NCI-H748 (cell line): ENCODE results near the gene CTDSPL.

Source experiments
- DNase-seq: peaks from one replicate; lab custom pipeline; 2025; ENCODE audit not compliant: unreplicated experiment; lab: John Stamatoyannopoulos, UW

Gene CTDSPL

GRCh38 chr3:37940242-37940908 lies 78.7 kb downstream of the CTDSPL start:
- no peak for DNase-seq

GRCh38 chr3:37941608-37942508 lies 80.2 kb downstream of the CTDSPL start:
- DNase-seq: no peak

DNA sequence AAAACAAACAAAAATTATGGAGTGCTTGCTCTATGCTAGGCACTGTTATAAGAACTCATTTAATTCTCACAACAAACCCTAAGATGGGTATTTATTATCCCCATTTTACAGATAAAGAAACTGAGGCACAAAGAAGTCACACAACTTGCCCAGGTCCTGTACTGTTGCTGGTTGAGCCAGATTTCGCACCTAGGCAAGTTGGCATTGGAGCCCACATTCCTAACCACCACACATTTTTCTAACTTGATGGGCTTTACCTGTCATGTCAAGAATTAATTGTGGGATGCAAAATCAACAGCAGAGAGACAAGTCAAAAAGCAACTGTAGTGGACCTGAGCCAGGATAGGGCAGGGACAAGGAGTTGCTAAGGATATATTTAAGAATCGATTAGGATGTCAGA lies 81.0 kb downstream of the CTDSPL start:
- no peak for DNase-seq

- no peak for DNase-seq
Measured at GRCh38 chr3:37943126-37943525, 81.4 kb downstream of the CTDSPL start.

- no peak for DNase-seq
Measured at GRCh38 chr3:37943631-37944314, 82.1 kb downstream of the CTDSPL start.

- DNase-seq: no peak
Measured at GRCh38 chr3:37944391-37944842, 82.7 kb downstream of the CTDSPL start.

GRCh38 chr3:37945156-37945806 lies 83.6 kb downstream of the CTDSPL start:
- DNase-seq: no peak

GRCh38 chr3:37945807-37946530 lies 84.3 kb downstream of the CTDSPL start:
- DNase-seq: no peak

- DNase-seq: no peak
Measured at GRCh38 chr3:37946531-37946889, 84.8 kb downstream of the CTDSPL start.

DNA sequence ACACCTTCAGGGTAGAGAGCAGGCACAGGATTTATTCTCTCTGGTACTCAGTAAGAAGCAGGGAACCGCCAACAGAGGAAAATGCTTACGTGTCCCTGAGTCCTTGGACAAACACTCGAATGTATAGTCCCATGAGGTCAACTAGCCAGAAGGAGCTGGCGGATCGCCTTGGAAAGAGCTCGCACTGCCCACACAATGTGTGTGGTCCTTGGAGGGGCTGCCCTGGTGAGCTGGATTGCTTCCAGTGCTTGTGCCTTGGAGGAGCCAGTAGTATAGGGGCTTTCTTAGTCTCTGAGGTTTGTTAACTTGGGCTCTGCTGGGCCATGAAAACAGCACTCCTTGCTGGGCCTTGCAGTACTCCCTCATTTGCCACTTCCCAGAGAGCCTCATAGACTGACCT lies 88.2 kb downstream of the CTDSPL start:
- DNase-seq: no peak

- DNase-seq: no peak
Measured at GRCh38 chr3:37952564-37952963, 90.9 kb downstream of the CTDSPL start.

- DNase-seq: no peak
Measured at GRCh38 chr3:37953226-37953625, 91.5 kb downstream of the CTDSPL start.

- no peak for DNase-seq
Measured at GRCh38 chr3:37953707-37954394, 92.2 kb downstream of the CTDSPL start.

- no peak for DNase-seq
Measured at GRCh38 chr3:37954881-37955280, 93.2 kb downstream of the CTDSPL start.

DNA sequence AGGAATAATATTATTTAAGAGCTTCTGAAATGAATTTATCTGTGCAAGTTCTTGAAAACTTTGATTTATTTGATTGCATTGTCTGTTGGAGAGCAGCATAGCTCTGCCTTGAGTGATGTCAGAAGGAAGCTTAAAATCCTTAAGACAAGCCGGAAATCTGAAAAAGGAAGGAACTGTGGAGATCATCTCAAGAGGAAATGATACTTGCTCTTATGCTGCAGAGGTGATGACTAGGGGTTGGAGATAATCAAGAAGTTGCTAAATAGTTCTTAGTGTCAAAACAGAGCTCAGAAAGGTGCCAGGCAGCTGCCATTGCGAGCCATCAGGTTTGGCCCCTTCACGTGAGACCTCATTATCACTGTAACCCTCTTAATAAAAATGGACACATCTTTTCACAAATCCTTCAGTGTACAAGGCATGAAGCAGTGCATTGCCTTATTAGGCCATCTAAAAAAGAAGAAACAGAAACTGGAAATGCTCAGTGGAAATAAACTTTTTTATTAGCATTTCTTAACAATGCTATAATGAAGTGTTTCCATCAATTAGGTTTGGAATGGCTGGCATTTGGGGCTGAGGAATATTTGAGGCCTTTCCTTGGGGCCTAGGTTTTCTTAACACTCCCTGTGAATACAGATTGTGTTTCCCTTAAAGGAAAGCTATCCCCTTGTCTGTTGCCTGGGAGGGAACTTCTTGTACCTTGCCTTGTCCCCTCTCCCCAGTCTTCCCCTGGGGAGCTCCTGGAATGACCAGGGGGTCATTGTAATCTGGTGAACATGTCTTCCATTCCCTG lies 94.4 kb downstream of the CTDSPL start:
- no peak for DNase-seq

DNA sequence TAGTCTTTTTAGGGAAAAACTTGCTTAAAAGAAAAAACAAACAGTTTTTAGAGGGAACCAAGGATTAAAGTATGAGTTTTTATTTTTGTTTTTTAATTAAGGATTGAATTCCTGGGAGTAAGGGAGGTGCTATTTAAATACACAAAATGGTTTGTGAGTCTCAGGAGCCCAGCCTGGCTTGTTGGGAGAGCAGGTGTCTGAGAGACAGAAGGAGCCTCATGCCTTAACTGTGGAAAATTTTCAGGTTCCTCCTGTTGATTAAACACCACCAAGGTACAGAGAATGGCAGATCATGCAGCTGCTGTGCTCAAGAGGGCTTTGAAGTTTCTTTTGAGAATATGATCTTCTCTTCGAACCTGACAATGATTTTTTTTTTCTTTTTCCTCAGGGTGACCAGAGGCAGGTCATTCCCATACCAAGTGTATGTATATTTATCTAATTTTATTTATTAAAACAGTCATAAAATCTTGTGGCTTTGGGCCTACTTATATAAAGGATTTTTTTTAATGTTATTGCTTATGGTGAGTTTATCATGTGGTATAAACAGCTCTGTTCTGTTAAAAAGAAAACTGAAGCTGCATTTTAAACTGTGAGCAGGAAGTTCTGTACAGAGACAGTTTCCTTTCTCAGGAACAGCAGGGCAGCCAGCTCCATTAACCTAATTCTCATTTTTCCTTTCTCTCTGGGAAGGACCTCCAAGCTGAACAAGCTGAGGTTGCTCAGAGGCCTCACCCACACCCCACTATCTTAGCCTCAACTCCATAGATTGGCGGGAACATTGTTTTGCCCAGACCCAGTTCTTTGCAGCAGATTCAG lies 95.3 kb downstream of the CTDSPL start:
- no peak for DNase-seq

DNA sequence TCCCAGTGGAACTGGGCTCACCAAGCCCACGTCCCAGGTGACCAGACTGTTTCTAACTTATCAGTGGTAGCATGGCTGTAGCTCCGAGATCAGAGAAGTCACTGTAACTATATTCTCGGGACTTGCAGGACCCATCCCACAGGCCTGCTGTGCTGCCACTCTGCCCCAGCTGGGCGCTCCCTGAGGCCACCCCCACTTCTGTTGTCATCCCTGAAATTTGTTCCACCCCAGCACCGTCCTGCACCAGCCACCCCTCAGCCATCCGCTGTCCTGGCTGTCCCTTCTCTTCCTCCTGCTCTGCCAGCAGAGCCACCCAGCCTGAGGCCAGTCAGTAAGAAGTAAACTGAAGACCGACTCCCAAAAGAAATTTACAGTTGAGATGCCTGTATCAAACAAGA lies 95.9 kb downstream of the CTDSPL start:
- DNase-seq: no peak

- no peak for DNase-seq
Measured at GRCh38 chr3:37961622-37962431, 100.1 kb downstream of the CTDSPL start.
